Omental fat pad (tissue), 4 donors: ENCODE results near the gene SRSF10. TPM values are rescaled to one million over a fixed set of nuclear protein-coding genes. Genes with fewer than 3 reads are reported as not detected.

ENCODE experiments used
- ATAC-seq: fragments of 150-250 bp; one replicate; pipeline ENCODE4 v1.9.1; 2016; ENCODE audit warnings: mild to moderate bottlenecking, moderate library complexity; ENCODE audit not compliant: low FRiP score
- DNase-seq: peaks from one replicate; pipeline ENCODE4 v3.0.0-alpha.2; 2019; ENCODE audit warnings: low spot score
- total RNA-seq, 4 donors: library from RNA; depleted of rRNA; stranded (reverse); fragments of >200 nt; gene quantifications; one replicate each; pipeline ENCODE4 v1.1.0, GENCODE V29; 2016
- TF ChIP-seq, protein P1 (sequence below), 3 donors: fragments of 450-650 bp; IDR thresholded peaks; one replicate each; pipeline ENCODE4 v1.5.1; 2016 to 2017; ENCODE audit warnings: antibody characterized with exemption in 3 of 3, mild to moderate bottlenecking in 3 of 3, moderate library complexity in 2 of 3

The SRSF10 gene
- total RNA-seq, 4 donors from 2014 or later: 101 to 152 (median 120) TPM

DNA sequence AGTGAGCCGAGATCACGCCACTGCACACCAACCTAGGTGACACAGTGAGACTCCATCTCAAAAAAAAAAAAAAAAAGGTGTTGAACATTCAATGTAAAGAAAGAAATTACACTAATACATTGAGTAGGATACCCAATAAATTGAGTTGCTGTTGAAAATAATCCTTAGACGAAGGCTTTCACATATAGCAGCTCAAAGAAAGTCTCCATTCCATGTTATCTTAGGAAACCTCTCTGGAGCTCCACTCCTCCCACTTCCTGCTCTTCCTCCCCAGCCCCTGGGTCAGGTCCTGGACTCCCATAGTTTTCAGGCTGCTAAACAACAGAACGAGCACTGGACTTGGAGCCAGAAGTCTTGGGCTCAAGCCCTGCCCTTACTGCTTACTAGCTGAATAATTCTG is 51.3 kb downstream of the SRSF10 start:
- TF ChIP-seq, protein P1, sequence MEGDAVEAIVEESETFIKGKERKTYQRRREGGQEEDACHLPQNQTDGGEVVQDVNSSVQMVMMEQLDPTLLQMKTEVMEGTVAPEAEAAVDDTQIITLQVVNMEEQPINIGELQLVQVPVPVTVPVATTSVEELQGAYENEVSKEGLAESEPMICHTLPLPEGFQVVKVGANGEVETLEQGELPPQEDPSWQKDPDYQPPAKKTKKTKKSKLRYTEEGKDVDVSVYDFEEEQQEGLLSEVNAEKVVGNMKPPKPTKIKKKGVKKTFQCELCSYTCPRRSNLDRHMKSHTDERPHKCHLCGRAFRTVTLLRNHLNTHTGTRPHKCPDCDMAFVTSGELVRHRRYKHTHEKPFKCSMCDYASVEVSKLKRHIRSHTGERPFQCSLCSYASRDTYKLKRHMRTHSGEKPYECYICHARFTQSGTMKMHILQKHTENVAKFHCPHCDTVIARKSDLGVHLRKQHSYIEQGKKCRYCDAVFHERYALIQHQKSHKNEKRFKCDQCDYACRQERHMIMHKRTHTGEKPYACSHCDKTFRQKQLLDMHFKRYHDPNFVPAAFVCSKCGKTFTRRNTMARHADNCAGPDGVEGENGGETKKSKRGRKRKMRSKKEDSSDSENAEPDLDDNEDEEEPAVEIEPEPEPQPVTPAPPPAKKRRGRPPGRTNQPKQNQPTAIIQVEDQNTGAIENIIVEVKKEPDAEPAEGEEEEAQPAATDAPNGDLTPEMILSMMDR (IDR thresholded peaks at IDR 0.05): no peak
- DNase-seq (no peak), ATAC-seq (no peak)

DNA sequence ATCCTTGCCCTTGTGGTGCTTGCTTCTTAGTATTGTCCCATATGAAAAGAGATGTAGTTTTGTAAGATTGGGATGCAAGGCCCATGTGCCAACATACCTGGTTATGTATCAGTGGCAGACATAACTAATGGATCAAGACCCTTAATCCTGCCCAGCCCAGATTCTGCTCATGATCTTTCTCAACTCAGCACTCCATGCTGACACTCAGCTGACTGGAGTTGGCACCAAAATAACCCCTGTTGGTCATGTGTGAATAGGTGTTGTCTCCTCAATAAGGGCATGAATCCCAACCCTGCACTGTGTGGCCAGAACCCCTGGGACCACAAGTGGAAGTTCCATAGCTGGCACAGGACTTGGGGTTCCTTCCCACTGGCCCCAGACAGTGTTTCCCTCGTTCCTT is 53.0 kb downstream of the SRSF10 start:
- TF ChIP-seq, protein P1 (IDR thresholded peaks at IDR 0.05): no peak
- ATAC-seq: no peak
- no peak for DNase-seq

DNA sequence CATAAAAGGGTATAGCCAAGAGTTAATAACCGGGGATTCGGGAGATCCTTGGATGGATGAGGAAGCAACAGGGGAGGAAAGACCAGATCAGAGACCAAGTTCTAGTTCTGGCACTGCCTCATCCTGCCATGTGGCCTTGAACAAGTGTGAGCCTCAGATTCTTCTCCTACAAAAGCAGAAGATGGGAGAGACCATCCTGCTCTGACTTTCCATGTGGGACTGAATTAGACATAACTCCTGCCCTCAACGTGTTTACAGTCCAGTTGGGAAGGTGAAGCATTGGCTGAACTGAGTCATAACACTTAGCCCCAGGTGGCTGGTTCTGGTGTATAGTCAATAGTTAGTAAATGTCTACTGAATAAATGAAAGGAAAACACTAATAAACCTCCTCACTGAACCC is 54.8 kb downstream of the SRSF10 start:
- ATAC-seq: no peak
- DNase-seq: no peak
- TF ChIP-seq, protein P1 (IDR thresholded peaks at IDR 0.05): no peak

DNA sequence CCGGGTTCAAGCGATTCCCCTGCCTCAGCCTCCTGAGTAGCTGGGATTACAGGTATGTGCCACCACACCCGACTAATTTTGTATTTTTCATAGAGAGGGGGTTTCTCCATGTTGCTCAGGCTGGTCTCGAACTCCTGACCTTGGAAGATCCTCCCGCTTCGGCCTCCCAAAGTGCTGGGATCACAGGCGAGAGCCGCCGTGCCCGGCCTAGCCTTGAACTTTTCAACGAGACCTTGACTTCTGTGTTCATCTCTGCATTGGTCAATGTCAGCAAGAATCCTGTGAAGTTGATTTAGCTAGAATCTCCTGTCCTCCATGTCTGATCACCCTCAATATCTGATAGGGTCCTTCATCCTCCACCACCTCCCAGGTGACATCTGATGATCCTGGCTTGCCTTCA is 55.5 kb downstream of the SRSF10 start:
- TF ChIP-seq, protein P1 (IDR thresholded peaks at IDR 0.05): no peak
- DNase-seq (no peak), ATAC-seq (no peak)

DNA sequence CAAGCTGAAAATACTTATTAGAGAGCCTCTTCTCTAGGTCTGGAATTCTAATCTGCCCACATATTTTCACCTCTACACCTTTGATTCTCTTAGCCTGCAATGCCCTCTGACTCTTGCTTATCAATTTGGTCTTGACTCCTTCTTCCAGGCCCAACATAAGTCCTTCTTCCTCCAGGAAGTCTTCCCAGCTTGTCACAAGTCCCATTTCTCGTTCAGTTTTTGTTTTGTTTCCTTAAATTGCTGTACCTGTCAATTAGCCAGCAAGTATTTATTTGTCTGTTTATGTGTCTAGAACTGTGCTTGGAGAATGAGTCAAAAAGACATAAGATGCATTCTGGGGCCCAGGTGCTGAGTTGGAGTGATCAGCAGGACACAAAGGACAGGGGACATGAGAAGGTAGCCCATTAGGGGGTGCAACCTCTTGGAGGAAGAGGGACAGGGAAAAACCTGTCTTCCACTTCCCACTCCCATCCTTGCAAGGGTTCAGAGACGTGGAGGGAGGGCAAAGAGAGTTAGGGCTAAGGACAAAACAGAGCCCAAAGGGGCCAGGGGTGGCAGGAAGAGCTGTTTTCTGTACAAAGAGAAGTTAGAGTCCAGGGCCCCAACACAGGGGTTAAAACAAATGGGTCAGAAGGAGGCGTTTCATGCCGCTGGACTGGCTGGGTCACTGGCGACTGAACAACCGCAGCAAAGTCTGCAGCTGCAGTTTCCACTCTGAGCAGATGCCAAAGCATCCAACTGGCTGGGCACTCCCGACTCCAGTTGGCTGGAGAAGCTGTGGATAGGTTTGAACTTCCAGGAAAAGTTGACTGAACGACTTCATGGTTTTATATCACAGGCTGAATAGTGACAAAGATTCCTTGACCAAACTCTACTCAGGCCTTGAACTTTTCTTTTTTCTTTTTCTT is 56.3 kb downstream of the SRSF10 start:
- TF ChIP-seq, protein P1 (IDR thresholded peaks at IDR 0.05): no peak
- ATAC-seq (no peak), DNase-seq (no peak)

DNA sequence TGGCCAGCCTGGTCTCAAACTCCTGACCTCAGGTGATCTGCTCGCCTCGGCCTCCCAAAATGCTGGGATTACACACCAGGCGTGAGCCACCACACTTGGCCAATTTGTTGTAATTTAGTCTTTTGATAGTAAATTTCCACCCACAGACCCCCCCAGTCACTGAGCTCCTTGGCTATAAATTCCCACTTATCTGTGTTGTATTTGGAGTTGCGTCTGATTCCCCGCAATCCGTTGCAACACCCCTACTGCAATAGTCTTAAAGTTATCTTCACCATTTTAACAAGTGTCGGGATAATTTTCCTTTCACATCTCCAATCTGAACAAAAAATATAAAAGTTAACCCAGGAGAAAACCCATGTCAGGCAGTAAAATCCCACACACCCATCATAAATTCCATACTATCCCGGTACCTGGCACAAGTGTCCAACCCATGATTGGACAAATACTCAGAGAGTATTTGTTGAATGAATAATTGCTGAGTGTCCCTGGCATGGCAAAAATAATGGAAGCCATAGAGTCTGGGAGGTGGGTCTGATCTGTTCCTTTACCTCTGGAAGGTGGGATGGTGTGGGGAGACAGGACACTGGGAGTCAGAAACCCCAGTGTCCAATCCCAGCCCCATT is 57.7 kb downstream of the SRSF10 start:
- ATAC-seq (peak; percentile 62), DNase-seq (no peak)
- TF ChIP-seq, protein P1 (IDR thresholded peaks at IDR 0.05): no peak
